ENCODE results near the gene TATDN2. TPM values are rescaled to one million over a fixed set of nuclear protein-coding genes. Genes with fewer than 3 reads are reported as not detected.
A peak's percentile ranks its signal among the peaks of the same experiment; 100 is the strongest.

TATDN2 gene
- total RNA-seq, 4 donors from 2014 or later = 22.1 to 33.7 (median 26.3) TPM

GRCh38 chr3:10284496-10284895 lies 36.2 kb downstream of the TATDN2 start:
- DNase-seq (ENCODE audit: low spot score in 2 of 2) = no peak
- peaks cover 25% of the 10 kb centered on the region for H3K36me3 ChIP-seq
- no peak overlapping the region for H3K27ac ChIP-seq
- WGBS = 50% methylated on average over 7 of the region's 9 CpGs
- no peaks in the 10 kb centered on the region for H3K9me3 ChIP-seq
- TF ChIP-seq CTCF (IDR thresholded peaks at IDR 0.05) = no peak
- H3K4me3 ChIP-seq = no peak overlapping the region
- no peaks in the 10 kb centered on the region for H3K27me3 ChIP-seq
- H3K4me1 ChIP-seq = peaks cover 45% of the 10 kb centered on the region

DNA sequence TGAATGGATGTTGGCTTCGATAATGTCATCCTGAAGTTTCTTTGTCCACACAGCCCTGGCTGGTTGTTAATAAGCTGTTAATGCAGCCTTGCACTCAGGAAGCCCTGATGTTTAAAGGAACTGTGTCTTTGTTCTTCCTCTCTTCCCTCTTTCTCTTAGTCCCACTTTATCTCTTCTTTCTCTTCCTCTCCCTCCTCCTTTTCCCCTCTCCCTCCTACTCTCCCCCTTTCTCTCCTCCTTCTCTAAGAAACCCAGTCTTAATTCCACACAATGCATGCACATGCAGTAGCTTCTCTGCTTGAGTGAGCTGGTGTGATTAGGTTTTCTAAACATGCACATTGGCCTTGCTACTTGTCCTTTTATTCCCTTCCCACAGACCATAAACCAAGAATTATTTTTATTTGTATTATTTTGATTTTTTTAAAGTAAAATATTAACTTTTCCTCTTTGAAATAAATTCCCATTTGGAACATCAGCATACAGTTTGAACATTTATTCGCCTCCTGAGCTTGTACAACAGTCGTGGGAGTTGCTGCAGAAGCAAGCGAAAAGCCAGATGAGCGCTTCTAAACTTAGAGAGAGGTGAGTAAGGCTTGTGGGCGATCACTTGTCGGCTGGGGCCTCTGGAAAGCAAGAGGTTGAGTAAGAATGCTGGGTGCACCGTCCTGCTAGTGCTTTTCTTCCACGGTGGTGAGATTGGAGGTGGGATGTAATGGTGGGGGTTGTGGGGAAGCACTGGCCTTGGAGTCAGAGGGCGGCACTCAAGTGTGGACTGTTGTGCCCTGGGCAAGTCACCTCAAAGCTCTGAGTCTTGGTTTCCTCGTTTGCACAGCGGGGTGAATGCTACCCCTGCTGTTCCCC lies 37.2 kb downstream of the TATDN2 start:
- Histone ChIP-seq H3K4me1 (peaks cover 45% of the 10 kb centered on the region), H3K27me3 (no peaks in the 10 kb centered on the region), H3K27ac (peak overlapping the region; percentile 18), H3K9me3 (no peaks in the 10 kb centered on the region), H3K36me3 (peaks cover 15% of the 10 kb centered on the region), H3K4me3 (no peak overlapping the region)
- peak in 1 of 2 donors; percentile 63 for DNase-seq (ENCODE audit: low spot score in 2 of 2)
- 68% methylated on average over 12 of the region's 12 CpGs for WGBS
- no peak for TF ChIP-seq POLR2AphosphoS5 (IDR thresholded peaks at IDR 0.05)
- TF ChIP-seq POLR2A (IDR thresholded peaks at IDR 0.05) = no peak
- TF ChIP-seq CTCF (IDR thresholded peaks at IDR 0.05) = no peak
- TF ChIP-seq EP300 (IDR thresholded peaks at IDR 0.05) = no peak

DNA sequence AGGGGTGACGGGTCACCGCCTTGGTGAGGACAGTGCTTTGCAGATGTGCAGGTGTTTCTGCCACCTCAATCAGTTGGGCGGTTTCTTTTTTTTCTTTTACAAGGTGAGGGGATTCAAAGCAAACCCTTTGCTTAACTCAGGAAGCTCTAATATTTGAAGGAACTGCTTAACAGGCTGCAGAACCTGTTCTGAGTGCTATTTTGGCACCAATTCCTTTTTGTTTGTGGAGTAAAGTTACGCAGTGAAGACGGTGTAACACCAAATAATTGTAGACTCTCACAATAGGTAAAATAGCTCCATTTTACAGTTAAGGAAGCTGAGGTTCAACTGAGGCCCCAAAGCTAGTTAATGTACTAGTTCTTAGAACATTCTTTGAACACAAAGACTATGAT lies 37.9 kb downstream of the TATDN2 start:
- Histone ChIP-seq H3K27me3 (no peaks in the 10 kb centered on the region), H3K27ac (no peak overlapping the region), H3K9me3 (no peaks in the 10 kb centered on the region), H3K4me3 (no peak overlapping the region), H3K4me1 (peaks cover 45% of the 10 kb centered on the region), H3K36me3 (peaks cover 8% of the 10 kb centered on the region)
- no peak for DNase-seq (ENCODE audit: low spot score in 2 of 2)
- WGBS = 63% methylated on average over 5 of the region's 5 CpGs
- TF ChIP-seq CTCF (IDR thresholded peaks at IDR 0.05) (no peak), POLR2AphosphoS5 (IDR thresholded peaks at IDR 0.05) (no peak), EP300 (IDR thresholded peaks at IDR 0.05) (no peak), POLR2A (IDR thresholded peaks at IDR 0.05) (no peak)

DNA sequence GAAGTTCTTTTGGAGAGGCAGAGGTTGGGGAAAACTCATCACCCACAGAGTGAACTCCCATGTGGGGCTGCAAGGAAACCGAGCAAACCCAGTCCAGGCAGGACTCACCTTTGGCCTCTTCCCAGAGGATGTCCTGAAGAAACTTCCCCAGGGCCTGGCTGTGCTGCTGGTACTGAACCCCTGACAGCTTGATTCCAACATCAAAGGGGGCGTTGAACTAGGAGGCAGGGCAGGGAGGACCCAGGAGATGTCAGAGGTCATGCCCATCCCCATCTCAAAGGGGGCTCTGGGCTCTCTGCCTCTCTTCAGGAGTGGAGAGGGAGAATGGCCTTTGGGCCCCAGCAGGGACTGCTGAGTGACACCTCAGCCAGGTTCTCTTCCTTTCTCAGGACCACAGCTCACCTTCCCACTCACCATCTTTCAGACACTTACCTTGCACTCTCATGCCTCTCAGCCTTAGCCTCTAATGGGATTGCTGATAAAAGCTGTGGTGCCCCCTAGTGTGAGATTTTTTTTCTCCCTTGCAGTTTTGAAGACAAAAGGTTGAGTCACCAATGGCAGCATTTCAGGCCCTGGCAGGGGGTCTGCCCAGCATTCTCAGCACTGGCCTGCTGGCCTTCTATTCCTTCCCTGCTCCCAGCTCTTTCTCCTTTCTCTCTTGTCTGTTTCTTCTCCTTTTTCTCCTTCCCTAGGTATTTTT lies 38.5 kb downstream of the TATDN2 start:
- peak in 1 of 2 donors; percentile 64 for DNase-seq (ENCODE audit: low spot score in 2 of 2)
- no peak overlapping the region for H3K27ac ChIP-seq
- 89% methylated on average over 1 of the region's 2 CpGs for WGBS

More for the DNA sequence above, 38.5 kb downstream of the TATDN2 start:
- peaks cover 45% of the 10 kb centered on the region for H3K4me1 ChIP-seq
- no peaks in the 10 kb centered on the region for H3K27me3 ChIP-seq
- no peaks in the 10 kb centered on the region for H3K9me3 ChIP-seq
- peaks cover 6% of the 10 kb centered on the region for H3K36me3 ChIP-seq
- H3K4me3 ChIP-seq = no peak overlapping the region
- TF ChIP-seq POLR2AphosphoS5 (IDR thresholded peaks at IDR 0.05) (no peak), CTCF (IDR thresholded peaks at IDR 0.05) (peak in 1 of 2 donors; percentile 25)
